ENCODE measurements around the gene REPS2. TPM values are rescaled to one million over a fixed set of nuclear protein-coding genes. Genes with fewer than 3 reads are reported as not detected.

Gene REPS2
- total RNA-seq, 1 experiment from 2014 or later, result 4.5 TPM

- CTCF ChIA-PET, result no interaction called here
- Histone ChIP-seq H3K9me3 (ENCODE audit: control insufficient read depth, insufficient read depth, low read depth, low read length) (no peaks in the 10 kb centered on the region), H3K4me1 (ENCODE audit: control insufficient read depth, insufficient read depth, low read length) (no peaks in the 10 kb centered on the region), H3K27me3 (ENCODE audit: control insufficient read depth, insufficient read depth, low read length) (no peaks in the 10 kb centered on the region), H3K27ac (ENCODE audit: low read length) (no peak overlapping the region), H3K4me3 (ENCODE audit: low read depth in 2 of 2, low read length in 2 of 2) (no peak overlapping the region), H3K36me3 (ENCODE audit: control insufficient read depth, insufficient read depth, low read length) (no peaks in the 10 kb centered on the region)
- DNase-seq (ENCODE audit: low read depth, low spot score), result no peak
- BruUV-seq (replicated peaks), result no TSS peak
- no peak for ATAC-seq
- in situ Hi-C loops (cut with HindIII; ENCODE audit: low pct_unique_long_range_greater_than_20kb, low sequenced_read_pairs) (no loop called here), intact Hi-C loops (cut with micrococcal nuclease; ENCODE audit: unreplicated experiment) (no loop called here)
- TF ChIP-seq CTCF (IDR thresholded peaks at IDR 0.05), result no peak
- no peak for TF ChIP-seq SIN3A (IDR thresholded peaks at IDR 0.05; ENCODE audit: borderline replicate concordance, insufficient read depth, low read depth, low read length)
- TF ChIP-seq POLR2AphosphoS5 (IDR thresholded peaks at IDR 0.05; ENCODE audit: low read depth, low read length), result no peak
- TF ChIP-seq REST (IDR thresholded peaks at IDR 0.05; ENCODE audit: insufficient read depth in 1 of 2, low read depth in 2 of 2, low read length in 1 of 2), result no peak
- no peak for TF ChIP-seq TCF7L2 (IDR thresholded peaks at IDR 0.05; ENCODE audit: low read depth, low read length)
- POLR2A ChIA-PET, result no interaction called here
Observed at GRCh38 chrX:17040711-17041110, 94.3 kb downstream of the REPS2 start.

GRCh38 chrX:17042037-17042436 is 95.6 kb downstream of the REPS2 start:
- BruUV-seq (replicated peaks), result no TSS peak
- ChIA-PET CTCF (no interaction called here), POLR2A (no interaction called here)
- in situ Hi-C loops (cut with HindIII; ENCODE audit: low pct_unique_long_range_greater_than_20kb, low sequenced_read_pairs), result no loop called here
- ATAC-seq (no peak), DNase-seq (ENCODE audit: low read depth, low spot score) (no peak)
- H3K4me1 ChIP-seq (ENCODE audit: control insufficient read depth, insufficient read depth, low read length), result no peaks in the 10 kb centered on the region
- intact Hi-C loops (cut with micrococcal nuclease; ENCODE audit: unreplicated experiment), result no loop called here
- H3K4me3 ChIP-seq (ENCODE audit: low read depth in 2 of 2, low read length in 2 of 2), result no peak overlapping the region
- TF ChIP-seq SIN3A (IDR thresholded peaks at IDR 0.05; ENCODE audit: borderline replicate concordance, insufficient read depth, low read depth, low read length) (no peak), TCF7L2 (IDR thresholded peaks at IDR 0.05; ENCODE audit: low read depth, low read length) (no peak), REST (IDR thresholded peaks at IDR 0.05; ENCODE audit: insufficient read depth in 1 of 2, low read depth in 2 of 2, low read length in 1 of 2) (no peak), CTCF (IDR thresholded peaks at IDR 0.05) (no peak), POLR2AphosphoS5 (IDR thresholded peaks at IDR 0.05; ENCODE audit: low read depth, low read length) (no peak)
- no peak overlapping the region for H3K27ac ChIP-seq (ENCODE audit: low read length)
- no peaks in the 10 kb centered on the region for H3K9me3 ChIP-seq (ENCODE audit: control insufficient read depth, insufficient read depth, low read depth, low read length)
- H3K27me3 ChIP-seq (ENCODE audit: control insufficient read depth, insufficient read depth, low read length), result no peaks in the 10 kb centered on the region
- no peaks in the 10 kb centered on the region for H3K36me3 ChIP-seq (ENCODE audit: control insufficient read depth, insufficient read depth, low read length)

Measured in Panc1 (cell line).